NCI-H2196 treated with DMSO at 0.1 percent for 48 hours (cell line): ENCODE measurements around the gene SIRT5.

Experiments used
- DNase-seq: peaks from one replicate; lab custom pipeline; 2025; ENCODE audit not compliant: unreplicated experiment; lab: John Stamatoyannopoulos, UW

SIRT5 gene

GRCh38 chr6:13586603-13587542 is 12.5 kb downstream of the SIRT5 start:
- DNase-seq: no peak

GRCh38 chr6:13589801-13590200 is 15.4 kb downstream of the SIRT5 start:
- DNase-seq: no peak

DNA sequence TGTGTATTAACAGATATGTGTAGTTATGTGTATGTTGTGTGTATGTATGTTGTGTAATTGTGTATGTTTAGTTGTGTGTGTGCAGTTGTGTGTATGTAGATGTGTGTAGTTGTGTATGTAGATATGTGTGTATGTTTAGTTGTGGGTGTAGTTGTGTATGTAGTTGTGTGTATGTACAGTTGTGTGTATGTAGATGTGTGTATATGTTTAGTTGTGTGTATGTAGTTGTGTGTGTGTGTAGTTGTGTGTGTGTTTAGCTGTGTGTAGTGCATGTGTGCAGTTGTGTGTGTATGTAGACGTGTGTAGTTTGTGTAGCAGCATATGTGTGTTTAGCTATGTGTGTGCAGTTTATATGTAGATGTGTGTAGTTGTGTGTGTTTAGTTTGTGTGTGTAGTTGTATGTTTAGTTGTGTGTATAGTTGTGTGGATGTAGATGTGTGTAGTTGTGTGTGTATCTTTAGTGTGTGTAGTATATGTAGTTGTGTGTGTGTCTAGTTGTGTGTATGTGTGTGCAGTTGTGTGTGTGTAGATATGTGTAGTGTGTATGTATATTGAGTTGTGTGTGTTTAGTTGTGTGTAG is 16.3 kb downstream of the SIRT5 start:
- DNase-seq: no peak

GRCh38 chr6:13591205-13591921 is 17.0 kb downstream of the SIRT5 start:
- DNase-seq: no peak

DNA sequence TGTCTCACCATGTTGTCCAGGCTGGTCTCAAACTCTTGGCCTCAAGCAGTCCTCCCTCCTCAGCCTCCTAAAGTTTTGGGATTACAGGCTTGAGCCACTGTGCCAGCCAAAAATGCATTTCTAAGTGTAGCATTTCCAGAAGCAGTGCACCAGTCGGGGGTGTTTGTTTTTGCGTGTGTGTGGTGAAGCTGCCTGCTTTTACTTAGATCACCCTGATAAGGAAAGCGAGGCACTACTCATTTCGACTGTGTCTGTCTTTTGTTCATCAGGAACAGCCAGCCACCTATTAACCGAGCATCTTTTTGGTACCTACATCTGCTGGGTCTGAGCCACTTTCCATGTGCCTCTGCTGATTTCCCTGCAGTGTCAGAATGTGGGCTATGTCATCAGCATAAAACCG is 18.7 kb downstream of the SIRT5 start:
- DNase-seq: no peak

DNA sequence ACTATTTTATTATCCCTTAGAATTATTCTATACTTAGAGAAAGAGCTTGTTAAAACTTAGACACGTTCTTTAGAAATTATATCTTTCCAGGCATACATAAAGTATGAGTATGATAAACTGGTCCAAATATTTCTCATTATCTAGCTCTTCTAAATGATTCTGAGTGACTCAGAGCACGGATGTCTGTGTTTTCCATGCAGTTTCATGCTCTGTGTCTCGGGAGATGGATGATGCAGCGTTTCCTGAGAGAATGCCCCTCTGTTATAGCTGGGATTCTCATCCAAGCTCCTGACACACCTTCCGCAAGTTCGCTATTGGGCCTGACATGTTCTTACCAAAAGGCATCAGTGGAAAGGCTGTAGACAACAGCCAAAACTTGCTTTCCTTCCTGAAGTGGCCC is 19.3 kb downstream of the SIRT5 start:
- no peak for DNase-seq

DNA sequence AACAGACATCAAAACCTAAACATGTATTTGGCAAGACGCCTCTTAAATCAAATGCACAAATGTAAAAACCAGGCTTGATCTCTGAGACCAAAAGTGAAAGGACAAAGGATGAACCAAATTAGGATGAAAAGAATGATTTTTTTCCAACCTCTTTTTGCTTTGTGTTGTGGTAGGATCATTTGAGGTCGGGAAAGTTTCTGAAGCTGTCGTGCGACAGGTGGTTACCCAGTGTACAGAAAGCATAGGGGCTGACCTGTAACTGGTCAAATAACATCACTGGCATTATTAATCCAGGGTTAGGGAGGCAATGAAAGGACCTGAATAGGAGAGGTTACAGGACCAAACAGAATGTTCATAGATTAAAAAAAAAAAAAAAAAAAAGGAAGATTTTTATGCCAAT is 22.7 kb downstream of the SIRT5 start:
- DNase-seq: no peak

DNA sequence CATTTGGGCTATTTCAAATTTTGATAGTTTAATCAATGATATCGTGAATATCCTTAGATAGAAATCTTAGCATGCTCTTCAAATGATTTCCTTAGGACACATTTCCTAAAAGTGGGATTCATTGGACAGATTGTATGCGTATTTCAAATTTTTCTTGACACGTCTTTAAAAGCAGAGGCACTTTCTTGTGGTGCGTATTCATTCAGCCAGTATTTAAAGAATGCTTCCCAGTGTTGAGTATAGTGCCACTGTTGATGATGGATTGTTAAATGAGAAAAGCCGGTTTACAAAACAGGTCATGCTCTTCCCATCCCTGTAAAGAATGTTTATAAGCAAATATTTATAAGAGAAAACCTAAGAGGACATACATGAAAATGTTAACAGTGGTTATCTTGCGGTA is 25.6 kb downstream of the SIRT5 start:
- DNase-seq: no peak

- DNase-seq: no peak
Observed at GRCh38 chr6:13604135-13604534, 29.7 kb downstream of the SIRT5 start.

- no peak for DNase-seq
Observed at GRCh38 chr6:13604546-13605416, 30.4 kb downstream of the SIRT5 start.

- no peak for DNase-seq
Observed at GRCh38 chr6:13605634-13606033, 31.2 kb downstream of the SIRT5 start.

DNA sequence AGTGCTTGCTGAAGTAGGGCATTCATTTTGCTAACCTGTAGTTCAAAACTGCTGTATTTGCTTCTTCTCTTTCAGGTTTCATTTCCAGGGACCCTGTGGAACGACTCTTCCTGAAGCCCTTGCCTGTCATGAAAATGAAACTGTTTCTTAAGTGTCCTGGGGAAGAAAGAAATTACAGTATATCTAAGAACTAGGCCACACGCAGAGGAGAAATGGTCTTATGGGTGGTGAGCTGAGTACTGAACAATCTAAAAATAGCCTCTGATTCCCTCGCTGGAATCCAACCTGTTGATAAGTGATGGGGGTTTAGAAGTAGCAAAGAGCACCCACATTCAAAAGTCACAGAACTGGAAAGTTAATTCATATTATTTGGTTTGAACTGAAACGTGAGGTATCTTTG is 37.3 kb downstream of the SIRT5 start:
- DNase-seq: no peak

DNA sequence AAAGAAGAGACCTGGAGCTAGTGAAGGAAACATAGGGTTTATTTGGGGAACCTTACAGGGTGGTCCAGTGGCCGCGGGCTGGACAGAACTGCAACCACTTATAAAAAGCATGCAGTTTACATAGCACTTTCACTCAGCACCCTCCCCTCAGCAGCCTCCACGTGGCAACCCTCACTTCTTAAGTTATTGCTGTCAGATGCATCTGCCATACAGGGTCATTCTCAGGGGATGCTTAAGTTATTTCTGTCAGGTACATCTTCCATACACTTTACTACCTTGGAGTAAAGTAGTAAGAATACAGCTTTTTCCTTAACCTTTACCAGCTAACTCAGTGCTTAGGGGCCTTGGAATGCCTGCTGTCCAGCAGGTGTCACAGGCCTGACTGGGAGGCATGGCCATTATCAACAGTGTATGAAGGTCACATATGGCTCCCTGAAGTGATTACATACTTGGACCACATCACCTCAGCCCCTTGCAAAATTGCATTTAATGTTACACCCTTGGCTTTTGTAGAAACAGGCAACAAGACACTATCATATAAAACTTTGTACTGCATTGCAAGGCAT is 38.7 kb downstream of the SIRT5 start:
- DNase-seq: no peak

- DNase-seq: no peak
Observed at GRCh38 chr6:13614126-13614925, 39.9 kb downstream of the SIRT5 start.

GRCh38 chr6:13614926-13615791 is 40.8 kb downstream of the SIRT5 start, which contains the start of gene NOL7:
TSS of gene NOL7 (plus strand) at chr6:13615335. CDS start at chr6:13615359, 24 bp downstream.
- DNase-seq: peak; percentile 94

- no peak for DNase-seq
Observed at GRCh38 chr6:13615792-13616120, 41.4 kb downstream of the SIRT5 start.

DNA sequence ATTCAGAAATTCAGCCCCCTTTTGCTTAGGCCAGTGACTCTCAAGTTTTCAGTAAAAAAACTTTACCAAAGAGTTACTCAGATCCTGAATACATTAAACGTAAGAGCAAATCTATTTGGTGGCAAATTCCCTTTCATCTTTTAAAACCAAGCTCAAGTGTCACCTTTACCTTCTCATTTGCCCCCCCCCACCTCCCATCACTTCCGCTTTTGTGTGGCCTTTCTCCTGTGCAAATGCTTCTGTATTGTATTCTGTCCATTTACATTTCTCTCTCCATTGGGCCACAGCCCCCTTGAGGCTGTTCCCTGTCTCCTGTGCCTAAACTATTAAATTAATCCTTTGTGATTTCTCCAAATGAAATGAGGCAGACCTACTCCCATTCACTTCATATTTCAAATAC is 42.7 kb downstream of the SIRT5 start:
- no peak for DNase-seq

DNA sequence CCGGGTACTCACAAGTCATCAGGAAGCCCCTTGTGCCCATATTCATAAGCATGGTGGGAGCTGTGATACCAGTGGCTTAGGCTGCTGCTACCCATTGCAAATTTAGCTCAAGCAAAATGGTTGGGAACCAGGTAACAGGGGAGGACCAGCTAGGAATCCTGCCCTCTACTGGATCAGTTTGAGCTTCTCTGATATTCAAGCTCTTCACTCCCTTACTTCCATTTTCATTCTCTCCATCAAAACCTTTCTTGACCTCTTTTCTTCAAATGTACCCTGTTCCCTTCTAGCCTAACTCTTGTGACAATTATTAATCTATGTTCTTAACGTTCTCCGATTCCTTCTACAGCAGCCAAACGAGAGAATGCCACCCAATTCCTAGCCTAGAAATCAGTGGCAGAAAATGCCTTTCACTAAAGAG is 50.5 kb downstream of the SIRT5 start:
- no peak for DNase-seq
